Measurements from ENCODE around the gene ADARB2.

Gene ADARB2

GRCh38 chr10:1660815-1661214 lies 76.5 kb downstream of the ADARB2 start:
- no peak for DNase-seq

- DNase-seq: no peak
These were observed 76.9 kb downstream of the ADARB2 start for GRCh38 chr10:1660386-1660785.

- no peak for DNase-seq
These were observed 78.0 kb downstream of the ADARB2 start for GRCh38 chr10:1659221-1659791.

GRCh38 chr10:1658658-1659057 lies 78.7 kb downstream of the ADARB2 start:
- no peak for DNase-seq

- no peak for DNase-seq
These were observed 79.8 kb downstream of the ADARB2 start for GRCh38 chr10:1657479-1657878.

GRCh38 chr10:1655367-1655766 lies 82.0 kb downstream of the ADARB2 start:
- no peak for DNase-seq

GRCh38 chr10:1654811-1655356 lies 82.4 kb downstream of the ADARB2 start:
- DNase-seq: no peak

GRCh38 chr10:1654247-1654646 lies 83.1 kb downstream of the ADARB2 start:
- DNase-seq: no peak

GRCh38 chr10:1653321-1653720 lies 84.0 kb downstream of the ADARB2 start:
- DNase-seq: no peak

GRCh38 chr10:1652151-1652550 lies 85.2 kb downstream of the ADARB2 start:
- no peak for DNase-seq

GRCh38 chr10:1651270-1651966 lies 85.9 kb downstream of the ADARB2 start:
- no peak for DNase-seq

- no peak for DNase-seq
These were observed 86.6 kb downstream of the ADARB2 start for GRCh38 chr10:1650542-1651269.

- DNase-seq: no peak
These were observed 88.7 kb downstream of the ADARB2 start for GRCh38 chr10:1648648-1649047.

GRCh38 chr10:1646332-1646731 lies 91.0 kb downstream of the ADARB2 start:
- no peak for DNase-seq

- DNase-seq: no peak
These were observed 91.4 kb downstream of the ADARB2 start for GRCh38 chr10:1645896-1646295.

GRCh38 chr10:1644191-1644711 lies 93.1 kb downstream of the ADARB2 start:
- DNase-seq: no peak

GRCh38 chr10:1643908-1644179 lies 93.5 kb downstream of the ADARB2 start:
- no peak for DNase-seq

- no peak for DNase-seq
These were observed 94.0 kb downstream of the ADARB2 start for GRCh38 chr10:1643161-1643907.

GRCh38 chr10:1642600-1643160 lies 94.6 kb downstream of the ADARB2 start:
- DNase-seq: no peak

GRCh38 chr10:1641402-1641801 lies 95.9 kb downstream of the ADARB2 start:
- no peak for DNase-seq

GRCh38 chr10:1638889-1639419 lies 98.4 kb downstream of the ADARB2 start:
- no peak for DNase-seq

GRCh38 chr10:1635340-1635739 lies 102.0 kb downstream of the ADARB2 start:
- no peak for DNase-seq

GRCh38 chr10:1634239-1634638 lies 103.1 kb downstream of the ADARB2 start:
- no peak for DNase-seq

All from activated CD4-positive, CD25-positive, alpha-beta regulatory T cell treated with anti-CD3 and anti-CD28 coated beads, Interleukin-2, amount 50 U/mL, for 72 hours (primary cell).